CD14-positive monocyte (primary cell): ENCODE results near the gene VIPAS39. TPM values are rescaled to one million over a fixed set of nuclear protein-coding genes. Genes with fewer than 3 reads are reported as not detected.

Experiments
- DNase-seq, 3 donors: peaks; one replicate each; pipeline ENCODE4 v3.0.0-alpha.2; 2011 to 2022
- H2AFZ ChIP-seq: 2 replicates; pipeline ENCODE4 v1.6.0; 2012; ENCODE audit warnings: mild to moderate bottlenecking, low read depth, low read length, inconsistent platforms; ENCODE audit not compliant: insufficient read depth, poor library complexity, severe bottlenecking
- H3K27ac ChIP-seq, 2 donors: 1 replicate in 1 of 2; 2 replicates in 1 of 2; pipeline ENCODE4 v1.5.1; 2012 to 2013; ENCODE audit warnings: low read length in 2 of 2, control low read depth in 1 of 2, inconsistent platforms in 1 of 2, low read depth in 1 of 2, mild to moderate bottlenecking in 1 of 2
- H3K27me3 ChIP-seq, 2 donors: one replicate each; pipeline versions ENCODE4 v1.6.0 to v1.6.1; 2011 to 2013; ENCODE audit warnings: low read length in 2 of 2; ENCODE audit not compliant: control insufficient read depth in 2 of 2, insufficient read depth in 2 of 2
- H3K36me3 ChIP-seq, 2 donors: replicated peaks in 1 of 2; 1 replicate in 1 of 2; 2 replicates in 1 of 2; pipeline versions ENCODE4 v1.5.1 to v1.6.1; 2012 to 2013; ENCODE audit warnings: low read length in 2 of 2, control low read depth in 1 of 2, inconsistent platforms in 1 of 2, mild to moderate bottlenecking in 1 of 2; ENCODE audit not compliant: insufficient read depth in 2 of 2, control insufficient read depth in 1 of 2
- H3K4me1 ChIP-seq, 2 donors: 1 replicate in 1 of 2; 2 replicates in 1 of 2; pipeline versions ENCODE4 v1.5.1 to v1.6.1; 2012 to 2013; ENCODE audit warnings: low read length in 2 of 2, control low read depth in 1 of 2, inconsistent platforms in 1 of 2, mild to moderate bottlenecking in 1 of 2, moderate library complexity in 1 of 2; ENCODE audit not compliant: insufficient read depth in 2 of 2, control insufficient read depth in 1 of 2
- H3K4me2 ChIP-seq: replicated peaks from 2 replicates; pipeline ENCODE3; 2012; ENCODE audit warnings: low read length, moderate library complexity, mild to moderate bottlenecking; ENCODE audit not compliant: poor library complexity, severe bottlenecking; ENCODE audit errors: extremely low read depth
- H3K4me3 ChIP-seq, 3 experiments: fragments of 200-600 bp in 1 of 3; sonication (generic) in 1 of 3; replicated peaks in 1 of 3; 1 replicate in 2 of 3; 2 replicates in 1 of 3; pipeline ENCODE4 v1.5.1; 2011 to 2013; ENCODE audit warnings: low read length in 3 of 3, mild to moderate bottlenecking in 3 of 3, control low read depth in 2 of 3, low read depth in 2 of 3, inconsistent platforms in 1 of 3, moderate library complexity in 1 of 3
- H3K79me2 ChIP-seq: 2 replicates; pipeline ENCODE4 v1.6.0; 2012; ENCODE audit warnings: mild to moderate bottlenecking, control low read depth, inconsistent platforms, low read length, moderate library complexity; ENCODE audit not compliant: insufficient read depth
- H3K9ac ChIP-seq: 2 replicates; pipeline ENCODE4 v1.6.0; 2017; ENCODE audit warnings: low read length, mild to moderate bottlenecking; ENCODE audit not compliant: insufficient read depth, poor library complexity, severe bottlenecking
- H3K9me3 ChIP-seq, 2 donors: replicated peaks in 1 of 2; 1 replicate in 1 of 2; 2 replicates in 1 of 2; pipeline versions ENCODE4 v1.5.1 to v1.6.1; 2012 to 2013; ENCODE audit warnings: low read length in 2 of 2, control low read depth in 1 of 2; ENCODE audit not compliant: control insufficient read depth in 1 of 2, insufficient read depth in 1 of 2
- H4K20me1 ChIP-seq: 2 replicates; pipeline ENCODE4 v1.6.0; 2012; ENCODE audit warnings: mild to moderate bottlenecking, low read length, control low read depth, moderate library complexity; ENCODE audit not compliant: insufficient read depth
- H3K27ac Mint-ChIP-seq, 7 donors: one replicate each; pipeline ENCODE4 v1.8.0; 2020; ENCODE audit warnings: mild to moderate bottlenecking in 7 of 7, mixed read lengths in 7 of 7, moderate library complexity in 6 of 7, inconsistent platforms in 2 of 7
- H3K27me3 Mint-ChIP-seq, 3 donors: one replicate each; pipeline ENCODE4 v1.8.0; 2021 to 2022; ENCODE audit warnings: low read depth in 3 of 3, mild to moderate bottlenecking in 3 of 3, mixed read lengths in 3 of 3, moderate library complexity in 3 of 3, inconsistent platforms in 1 of 3
- H3K36me3 Mint-ChIP-seq, 2 donors: one replicate each; pipeline ENCODE4 v1.8.0; 2020; ENCODE audit warnings: mixed read lengths in 2 of 2, inconsistent platforms in 1 of 2, mild to moderate bottlenecking in 1 of 2
- H3K4me1 Mint-ChIP-seq: one replicate; pipeline ENCODE4 v1.8.0; 2020; ENCODE audit warnings: mild to moderate bottlenecking, mixed read lengths
- H3K4me3 Mint-ChIP-seq, 2 donors: one replicate each; pipeline ENCODE4 v1.8.0; 2020; ENCODE audit warnings: mild to moderate bottlenecking in 2 of 2, mixed read lengths in 2 of 2, moderate library complexity in 1 of 2
- H3K9me3 Mint-ChIP-seq, 7 donors: one replicate each; pipeline ENCODE4 v1.8.0; 2020 to 2022; ENCODE audit warnings: mixed read lengths in 7 of 7, mild to moderate bottlenecking in 6 of 7, moderate library complexity in 6 of 7, inconsistent platforms in 2 of 7
- CTCF ChIP-seq: fragments of 200-600 bp; IDR thresholded peaks from one replicate; pipeline ENCODE4 v1.8.0; 2022; ENCODE audit warnings: antibody characterized with exemption, mild to moderate bottlenecking
- WGBS: methylation state at CpG from one replicate; pipeline ENCODE4 v1.1.5; 2013; ENCODE audit warnings: missing lambda C conversion rate; ENCODE audit not compliant: insufficient coverage; 5-methylcytosine and 5-hydroxymethylcytosine counted together
- intact Hi-C, 2 donors: fragments of 100-400 bp; cut with micrococcal nuclease; formaldehyde crosslinking; loops; one replicate each; pipeline versions ENCODE4 v1.15.0 to v1.15.1; 2023
- polyA plus RNA-seq, 3 donors: library from polyadenylated mRNA; depleted of rRNA in 1 of 3; unstranded in 2 of 3; stranded (reverse) in 1 of 3; fragments of 300-500 nt in 2 of 3; fragments of >200 nt in 1 of 3; fragmentation: Illumina TruSeq in 2 of 3; gene quantifications; 1 replicate in 2 of 3; 2 replicates in 1 of 3; pipeline ENCODE4 v1.2.3, GENCODE V29; 2012 to 2021

VIPAS39 gene
- polyA plus RNA-seq, 3 donors, result 8.1 to 17.8 (median 10.8) TPM

- Mint-ChIP-seq H3K9me3 (no peaks in the 10 kb centered on the region), H3K36me3 (peaks cover 75 to 86% of the 10 kb centered on the region in 2 donors), H3K4me1 (no peaks in the 10 kb centered on the region), H3K4me3 (no peak overlapping the region), H3K27ac (no peak overlapping the region), H3K27me3 (no peaks in the 10 kb centered on the region)
- TF ChIP-seq CTCF, result no peak
- Histone ChIP-seq H3K27me3 (no peaks in the 10 kb centered on the region), H3K4me3 (no peak overlapping the region), H3K9ac (no peak overlapping the region), H3K9me3 (no peaks in the 10 kb centered on the region), H3K4me1 (no peaks in the 10 kb centered on the region), H3K36me3 (peaks cover 61 to 97% of the 10 kb centered on the region in 2 donors), H3K4me2 (no peak overlapping the region), H2AFZ (no peak overlapping the region), H4K20me1 (no peaks in the 10 kb centered on the region), H3K79me2 (no peaks in the 10 kb centered on the region), H3K27ac (no peak overlapping the region)
- intact Hi-C loops, result no loop called here
- no CpG with 5 or more reads among the region's 4 CpGs for WGBS
- DNase-seq, result no peak
Observed at GRCh38 chr14:77439861-77440260, 17.5 kb downstream of the VIPAS39 start.

- H3K9ac ChIP-seq, result no peak overlapping the region
- H3K4me3 ChIP-seq, result no peak overlapping the region
- Mint-ChIP-seq H3K4me3 (no peak overlapping the region), H3K27ac (no peak overlapping the region), H3K27me3 (no peaks in the 10 kb centered on the region), H3K9me3 (no peaks in the 10 kb centered on the region), H3K36me3 (peaks cover 76 to 88% of the 10 kb centered on the region in 2 donors), H3K4me1 (no peaks in the 10 kb centered on the region)
- H3K4me2 ChIP-seq, result no peak overlapping the region
- no peaks in the 10 kb centered on the region for H3K79me2 ChIP-seq
- no peaks in the 10 kb centered on the region for H3K9me3 ChIP-seq
- no peaks in the 10 kb centered on the region for H3K4me1 ChIP-seq
- no peaks in the 10 kb centered on the region for H4K20me1 ChIP-seq
- no peak for DNase-seq
- no peak overlapping the region for H3K27ac ChIP-seq
- H2AFZ ChIP-seq, result no peak overlapping the region
- no CpG with 5 or more reads among the region's 1 CpG for WGBS
- no peak for TF ChIP-seq CTCF
- intact Hi-C loops, result no loop called here
- H3K27me3 ChIP-seq, result no peaks in the 10 kb centered on the region
- peaks cover 71 to 99% of the 10 kb centered on the region in 2 donors for H3K36me3 ChIP-seq
Observed at GRCh38 chr14:77438596-77438995, 18.8 kb downstream of the VIPAS39 start.
